Activated B cell treated with CpG ODN at 0.5 μM for 24 hours (primary cell): ENCODE measurements around the gene GALNT8. TPM values are rescaled to one million over a fixed set of nuclear protein-coding genes. Genes with fewer than 3 reads are reported as not detected.

Source experiments
- ATAC-seq: fragments of 200-7000 bp; cut with Tn5 transposase; one replicate; pipeline ENCODE4 v1.10.0; 2021; ENCODE audit warnings: low read depth, mild to moderate bottlenecking, moderate library complexity
- CTCF ChIA-PET: fragments of 350-600 bp; sonication (Branson Sonifier 250); formaldehyde crosslinking; loops from one replicate; lab custom pipeline; 2021; ENCODE audit warnings: antibody characterized with exemption; lab: Charles Lee
- POLR2A ChIA-PET: fragments of 350-600 bp; sonication (Branson Sonifier 250); formaldehyde crosslinking; loops from one replicate; lab custom pipeline; 2021; ENCODE audit warnings: antibody characterized with exemption; lab: Charles Lee
- DNase-seq: peaks from one replicate; pipeline ENCODE4 v3.0.0; 2022
- H3K27ac Mint-ChIP-seq: one replicate; pipeline ENCODE4 v1.8.0; 2020; ENCODE audit warnings: mixed read lengths
- H3K27me3 Mint-ChIP-seq: one replicate; pipeline ENCODE4 v1.8.0; 2021; ENCODE audit warnings: mixed read lengths
- H3K36me3 Mint-ChIP-seq: one replicate; pipeline ENCODE4 v1.8.0; 2021; ENCODE audit warnings: low read depth, mixed read lengths
- H3K4me1 Mint-ChIP-seq: one replicate; pipeline ENCODE4 v1.8.0; 2021; ENCODE audit warnings: mixed read lengths
- H3K4me3 Mint-ChIP-seq: one replicate; pipeline ENCODE4 v1.8.0; 2020; ENCODE audit warnings: mild to moderate bottlenecking, mixed read lengths
- H3K9me3 Mint-ChIP-seq: one replicate; pipeline ENCODE4 v1.8.0; 2020; ENCODE audit warnings: mixed read lengths
- CTCF ChIP-seq: fragments of 200-600 bp; IDR thresholded peaks from one replicate; pipeline ENCODE4 v1.8.0; 2022; ENCODE audit warnings: antibody characterized with exemption, mild to moderate bottlenecking
- intact Hi-C: fragments of 100-400 bp; cut with micrococcal nuclease; formaldehyde crosslinking; loops from one replicate; pipeline ENCODE4 v1.15.1; 2024
- total RNA-seq: library from RNA; stranded (reverse); gene quantifications from 2 replicates; pipeline ENCODE4 v1.2.3, GENCODE V29; 2022

The GALNT8 gene
- total RNA-seq, 1 donor from 2014 or later, result 1.4 TPM

- no peak for DNase-seq
- intact Hi-C loops, result loop anchor here (10.0 kb wide), 1 partner anchor 935 kb away; the partner anchor contains the start of gene PARP11
- POLR2A ChIA-PET, result interaction anchor here (0.7 to 1.4 kb wide), 2 partner anchors 10 to 19 kb away, joined by 3 to 5 read pairs; no protein-coding TSS in a partner anchor
- H3K27ac Mint-ChIP-seq, result no peak overlapping the region
- H3K9me3 Mint-ChIP-seq, result no peaks in the 10 kb centered on the region
- H3K4me3 Mint-ChIP-seq, result peak overlapping the region; percentile 75
- ATAC-seq, result no peak
- no peaks in the 10 kb centered on the region for H3K36me3 Mint-ChIP-seq
- CTCF ChIA-PET, result interaction anchor here (0.8 kb wide), 1 partner anchor 926 kb away, joined by 3 read pairs; no protein-coding TSS in a partner anchor
- peaks cover 36% of the 10 kb centered on the region for H3K4me1 Mint-ChIP-seq
- no peak for TF ChIP-seq CTCF
- H3K27me3 Mint-ChIP-seq, result peaks cover 33% of the 10 kb centered on the region
These were observed 90.0 kb downstream of the GALNT8 start for GRCh38 chr12:4810219-4810671.

DNA sequence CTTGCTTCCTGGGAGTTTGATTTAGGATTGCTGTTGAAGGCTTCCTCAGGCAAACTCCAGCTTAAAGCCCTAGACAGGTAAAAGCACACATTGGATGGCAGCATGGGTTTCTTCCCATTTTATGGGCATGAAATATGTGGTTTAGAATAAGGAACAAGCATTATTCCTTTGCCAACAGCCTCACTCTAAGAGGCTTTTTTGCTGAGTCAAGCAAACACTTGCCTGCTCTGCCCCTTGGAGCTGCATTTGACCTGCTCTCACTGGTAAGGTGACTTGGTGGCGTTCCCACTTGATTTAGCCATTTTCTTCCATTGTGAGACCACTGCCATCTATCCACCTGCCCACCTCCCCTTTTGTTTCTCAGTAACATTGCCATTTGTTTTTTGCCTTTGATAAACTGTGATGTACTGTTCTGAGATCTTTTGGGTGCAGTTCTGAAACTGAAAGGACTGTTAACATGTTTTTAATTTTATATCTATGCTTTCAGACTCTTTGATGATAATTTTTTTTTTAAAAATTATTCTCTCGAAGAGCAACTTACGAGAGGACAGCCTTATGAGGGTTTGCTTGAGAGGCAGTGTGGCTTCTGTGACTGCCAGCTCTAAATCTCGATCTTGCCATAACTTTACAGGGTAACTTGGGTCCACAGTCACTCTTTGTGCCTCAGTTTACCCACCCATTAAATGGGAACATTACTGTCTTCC is 92.6 kb downstream of the GALNT8 start:
- intact Hi-C loops, result loop anchor here (10.0 kb wide), 1 partner anchor 938 kb away; the partner anchor contains the start of gene PARP11
- Mint-ChIP-seq H3K36me3 (no peaks in the 10 kb centered on the region), H3K4me3 (no peak overlapping the region), H3K27me3 (peaks cover 30% of the 10 kb centered on the region), H3K27ac (no peak overlapping the region), H3K4me1 (peaks cover 44% of the 10 kb centered on the region), H3K9me3 (no peaks in the 10 kb centered on the region)
- ChIA-PET CTCF (interaction anchor here (0.8 to 0.9 kb wide), 2 partner anchors 37 to 42 kb away, joined by 3 read pairs; no protein-coding TSS in a partner anchor), POLR2A (no interaction called here)
- DNase-seq (no peak), ATAC-seq (no peak)
- no peak for TF ChIP-seq CTCF

DNA sequence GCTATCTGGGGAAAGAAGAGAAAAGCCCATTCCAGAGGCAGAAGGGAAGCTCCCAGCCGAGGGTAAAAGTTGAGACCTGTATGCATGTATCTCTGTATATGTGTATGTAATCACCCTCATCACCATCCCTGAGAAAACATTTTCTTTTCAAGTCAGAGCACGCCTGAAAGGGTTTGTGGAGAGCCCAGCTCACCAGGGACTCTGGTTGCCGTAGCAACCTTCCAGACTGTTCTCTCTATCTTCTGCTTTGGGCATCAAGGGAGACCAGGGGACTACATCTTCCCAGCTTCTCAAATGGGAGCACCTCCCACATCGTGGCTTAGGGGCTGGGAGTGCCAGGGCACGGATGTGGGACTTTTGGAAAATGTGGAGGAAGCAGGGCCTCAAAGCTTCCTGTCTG is 93.5 kb downstream of the GALNT8 start:
- no peak for TF ChIP-seq CTCF
- CTCF ChIA-PET, result no interaction called here
- H3K27ac Mint-ChIP-seq, result no peak overlapping the region
- POLR2A ChIA-PET, result no interaction called here
- ATAC-seq (no peak), DNase-seq (no peak)
- peaks cover 44% of the 10 kb centered on the region for H3K4me1 Mint-ChIP-seq
- H3K36me3 Mint-ChIP-seq, result no peaks in the 10 kb centered on the region
- intact Hi-C loops, result loop anchor here (10.0 kb wide), 1 partner anchor 939 kb away; the partner anchor contains the start of gene PARP11
- H3K27me3 Mint-ChIP-seq, result peaks cover 27% of the 10 kb centered on the region
- H3K4me3 Mint-ChIP-seq, result no peak overlapping the region
- no peaks in the 10 kb centered on the region for H3K9me3 Mint-ChIP-seq

DNA sequence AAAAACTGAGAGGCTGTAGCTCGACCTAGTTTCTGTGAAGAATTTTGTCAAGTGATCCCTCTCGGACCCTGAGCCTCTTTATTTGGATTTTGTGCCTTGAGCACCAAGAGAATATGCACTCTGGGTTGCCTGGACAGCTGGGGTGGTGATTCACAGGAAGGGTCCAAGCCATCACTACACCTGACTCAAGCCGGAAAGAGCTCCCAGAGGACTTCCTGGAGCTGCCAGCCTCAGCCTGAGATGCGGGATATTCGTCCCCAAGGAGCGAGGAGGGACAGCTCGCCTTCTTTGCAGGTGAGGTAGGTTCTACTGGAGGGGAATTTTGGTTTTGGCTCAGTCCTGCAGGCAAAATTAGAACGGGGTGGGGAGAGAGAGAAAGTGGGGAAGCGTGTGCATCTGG is 94.3 kb downstream of the GALNT8 start:
- Mint-ChIP-seq H3K4me1 (peaks cover 45% of the 10 kb centered on the region), H3K4me3 (no peak overlapping the region), H3K9me3 (no peaks in the 10 kb centered on the region), H3K27ac (no peak overlapping the region), H3K36me3 (no peaks in the 10 kb centered on the region), H3K27me3 (peaks cover 25% of the 10 kb centered on the region)
- POLR2A ChIA-PET, result no interaction called here
- DNase-seq (no peak), ATAC-seq (no peak)
- intact Hi-C loops, result loop anchor here (10.0 kb wide), 1 partner anchor 940 kb away; the partner anchor contains the start of gene PARP11
- TF ChIP-seq CTCF, result no peak
- CTCF ChIA-PET, result no interaction called here
